Astrocyte (in vitro differentiated cells and primary cell): Measurements from ENCODE around the gene NELFB. TPM values are rescaled to one million over a fixed set of nuclear protein-coding genes. Genes with fewer than 3 reads are reported as not detected.

ENCODE experiments used
- DNase-seq: peaks from one replicate; pipeline ENCODE4 v3.0.0-alpha.2; 2010; ENCODE audit warnings: low read depth
- FAIRE-seq: peaks from 2 replicates; lab custom pipeline; 2011; peaks lifted over from hg19 to GRCh38; lab: Jason Lieb, UNC
- H2AFZ ChIP-seq: 2 replicates; pipeline ENCODE4 v1.6.0; 2012; ENCODE audit warnings: low read depth, low read length, inconsistent platforms
- H3K27ac ChIP-seq: 2 replicates; pipeline ENCODE4 v1.5.1; 2011; ENCODE audit warnings: low read depth, low read length, inconsistent platforms
- H3K27me3 ChIP-seq: 2 replicates; pipeline ENCODE4 v1.6.0; 2011; ENCODE audit warnings: low read length, inconsistent platforms; ENCODE audit not compliant: insufficient read depth
- H3K36me3 ChIP-seq: 2 replicates; pipeline ENCODE4 v1.5.1; 2011; ENCODE audit warnings: low read length, inconsistent platforms; ENCODE audit not compliant: insufficient read depth
- H3K4me1 ChIP-seq: 2 replicates; pipeline ENCODE4 v1.5.1; 2011; ENCODE audit warnings: low read length, inconsistent platforms; ENCODE audit not compliant: insufficient read depth
- H3K4me2 ChIP-seq: 2 replicates; pipeline ENCODE4 v1.6.0; 2012; ENCODE audit warnings: low read length, inconsistent platforms
- H3K4me3 ChIP-seq: 2 replicates; pipeline ENCODE4 v1.5.1; 2011; ENCODE audit warnings: low read depth, mild to moderate bottlenecking, low read length, inconsistent platforms; ENCODE audit not compliant: insufficient read depth
- H3K79me2 ChIP-seq: 2 replicates; pipeline ENCODE4 v1.6.0; 2012; ENCODE audit warnings: mild to moderate bottlenecking, low read length, inconsistent platforms; ENCODE audit not compliant: insufficient read depth
- H3K9ac ChIP-seq: 2 replicates; pipeline ENCODE4 v1.6.0; 2012; ENCODE audit warnings: mild to moderate bottlenecking, low read length, inconsistent platforms
- H3K9me3 ChIP-seq: 2 replicates; pipeline ENCODE4 v1.5.1; 2012; ENCODE audit warnings: low read depth, mild to moderate bottlenecking, low read length, inconsistent platforms; ENCODE audit not compliant: insufficient read depth
- H4K20me1 ChIP-seq: 2 replicates; pipeline ENCODE4 v1.6.0; 2012; ENCODE audit warnings: low read length, inconsistent platforms; ENCODE audit not compliant: insufficient read depth
- H3K27ac Mint-ChIP-seq: one replicate; pipeline ENCODE4 v1.8.0; 2021; ENCODE audit warnings: mild to moderate bottlenecking, mixed read lengths; ENCODE audit not compliant: unreplicated experiment
- H3K27me3 Mint-ChIP-seq: one replicate; pipeline ENCODE4 v1.8.0; 2021; ENCODE audit warnings: low read depth, mixed read lengths; ENCODE audit not compliant: unreplicated experiment
- H3K36me3 Mint-ChIP-seq: one replicate; pipeline ENCODE4 v1.8.0; 2021; ENCODE audit warnings: low read depth, mixed read lengths; ENCODE audit not compliant: unreplicated experiment
- H3K4me1 Mint-ChIP-seq: one replicate; pipeline ENCODE4 v1.8.0; 2021; ENCODE audit warnings: low read depth, mixed read lengths; ENCODE audit not compliant: unreplicated experiment
- H3K4me3 Mint-ChIP-seq: one replicate; pipeline ENCODE4 v1.8.0; 2021; ENCODE audit warnings: mild to moderate bottlenecking, moderate library complexity, mixed read lengths; ENCODE audit not compliant: unreplicated experiment
- H3K9me3 Mint-ChIP-seq: one replicate; pipeline ENCODE4 v1.8.0; 2021; ENCODE audit warnings: mild to moderate bottlenecking, mixed read lengths; ENCODE audit not compliant: unreplicated experiment
- EZH2 ChIP-seq: IDR thresholded peaks from 2 replicates; pipeline ENCODE4 v1.6.1; 2012; ENCODE audit warnings: mild to moderate bottlenecking, low read length, inconsistent platforms; ENCODE audit not compliant: insufficient read depth
- total RNA-seq: library from RNA; stranded (reverse); gene quantifications from 2 replicates; pipeline ENCODE4 v1.2.1, GENCODE V29; 2021
- TF ChIP-seq, protein P1 (sequence below): IDR thresholded peaks from 2 replicates; pipeline ENCODE4 v1.5.1; 2011; ENCODE audit warnings: low read depth, mild to moderate bottlenecking, inconsistent platforms, low read length, moderate library complexity; ENCODE audit not compliant: insufficient read depth

Gene NELFB
- total RNA-seq, 1 donor from 2014 or later = 48.9 TPM

DNA sequence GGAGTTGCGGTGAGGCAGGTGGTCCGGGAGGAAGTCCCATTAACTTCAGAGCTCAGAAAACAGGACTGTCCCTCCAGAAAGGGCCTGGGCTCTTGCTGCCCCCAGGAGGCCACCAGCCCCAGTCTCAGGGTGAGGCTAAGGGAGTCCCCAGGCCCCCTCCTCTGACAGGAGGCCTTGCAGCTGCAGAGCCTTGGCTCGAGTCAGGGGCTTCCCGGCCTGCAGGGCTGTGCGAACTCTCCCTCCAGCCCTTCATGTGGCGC is 7.3 kb upstream of the NELFB start:
- no peak overlapping the region for H3K27ac Mint-ChIP-seq
- Histone ChIP-seq H3K9ac (no peak overlapping the region), H3K4me1 (peaks cover 9% of the 10 kb centered on the region), H3K36me3 (peaks cover 3% of the 10 kb centered on the region), H3K79me2 (peaks cover 18% of the 10 kb centered on the region), H3K9me3 (no peaks in the 10 kb centered on the region), H4K20me1 (peaks cover 24% of the 10 kb centered on the region), H3K4me2 (no peak overlapping the region), H2AFZ (no peak overlapping the region), H3K4me3 (no peak overlapping the region), H3K27ac (no peak overlapping the region), H3K27me3 (no peaks in the 10 kb centered on the region)
- DNase-seq (no peak), FAIRE-seq (no peak)
- no peaks in the 10 kb centered on the region for H3K9me3 Mint-ChIP-seq
- H3K36me3 Mint-ChIP-seq = no peaks in the 10 kb centered on the region
- peaks cover 4% of the 10 kb centered on the region for H3K27me3 Mint-ChIP-seq
- H3K4me3 Mint-ChIP-seq = no peak overlapping the region
- TF ChIP-seq EZH2 = no peak
- TF ChIP-seq, protein P1, sequence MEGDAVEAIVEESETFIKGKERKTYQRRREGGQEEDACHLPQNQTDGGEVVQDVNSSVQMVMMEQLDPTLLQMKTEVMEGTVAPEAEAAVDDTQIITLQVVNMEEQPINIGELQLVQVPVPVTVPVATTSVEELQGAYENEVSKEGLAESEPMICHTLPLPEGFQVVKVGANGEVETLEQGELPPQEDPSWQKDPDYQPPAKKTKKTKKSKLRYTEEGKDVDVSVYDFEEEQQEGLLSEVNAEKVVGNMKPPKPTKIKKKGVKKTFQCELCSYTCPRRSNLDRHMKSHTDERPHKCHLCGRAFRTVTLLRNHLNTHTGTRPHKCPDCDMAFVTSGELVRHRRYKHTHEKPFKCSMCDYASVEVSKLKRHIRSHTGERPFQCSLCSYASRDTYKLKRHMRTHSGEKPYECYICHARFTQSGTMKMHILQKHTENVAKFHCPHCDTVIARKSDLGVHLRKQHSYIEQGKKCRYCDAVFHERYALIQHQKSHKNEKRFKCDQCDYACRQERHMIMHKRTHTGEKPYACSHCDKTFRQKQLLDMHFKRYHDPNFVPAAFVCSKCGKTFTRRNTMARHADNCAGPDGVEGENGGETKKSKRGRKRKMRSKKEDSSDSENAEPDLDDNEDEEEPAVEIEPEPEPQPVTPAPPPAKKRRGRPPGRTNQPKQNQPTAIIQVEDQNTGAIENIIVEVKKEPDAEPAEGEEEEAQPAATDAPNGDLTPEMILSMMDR = no peak
- peaks cover 12% of the 10 kb centered on the region for H3K4me1 Mint-ChIP-seq

DNA sequence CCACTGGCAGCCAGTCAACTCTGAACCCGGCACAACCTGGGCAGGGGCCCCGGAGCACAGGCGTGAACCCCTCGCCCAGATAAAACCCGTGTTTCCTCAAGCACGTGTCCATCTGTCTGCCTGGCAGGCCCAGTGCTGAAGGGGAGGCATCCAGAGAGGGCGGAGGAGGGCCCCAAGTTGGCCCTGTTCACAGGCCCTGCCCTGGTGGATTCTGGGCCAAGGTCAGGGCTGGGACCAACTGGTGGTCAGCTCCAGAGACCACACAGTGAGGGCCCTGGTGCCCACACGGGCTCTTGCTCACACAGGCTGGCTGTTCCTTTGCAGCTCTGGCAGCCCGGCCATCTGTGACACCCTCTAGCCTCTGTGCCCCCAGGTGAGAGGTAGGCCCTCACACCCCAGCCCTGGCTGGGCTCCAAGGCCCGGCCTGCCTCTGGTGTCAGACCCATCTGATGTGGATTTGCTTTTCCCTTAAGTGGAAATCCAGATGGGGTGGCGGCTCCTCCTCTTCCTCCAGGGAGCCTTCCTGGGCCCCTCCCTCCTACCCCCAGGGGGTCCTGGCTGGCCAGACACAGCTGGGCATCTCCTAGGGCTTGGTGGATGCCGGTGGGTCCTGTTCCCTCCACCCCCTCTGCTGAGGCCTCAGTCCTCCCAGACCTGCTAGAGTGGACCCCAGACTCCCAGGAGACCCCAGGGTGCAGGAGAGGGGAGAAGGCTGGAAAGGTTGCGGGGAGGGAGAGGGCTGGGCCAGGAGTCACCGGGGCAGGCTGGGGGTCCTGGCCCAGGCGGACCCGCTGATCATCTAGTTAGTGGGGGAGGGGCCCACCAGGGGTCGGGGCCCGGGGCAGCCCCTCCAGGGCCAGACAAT is 4.6 kb upstream of the NELFB start:
- Histone ChIP-seq H3K27me3 (no peaks in the 10 kb centered on the region), H3K4me3 (no peak overlapping the region), H4K20me1 (peaks cover 2% of the 10 kb centered on the region), H3K9me3 (no peaks in the 10 kb centered on the region), H3K4me1 (peaks cover 10% of the 10 kb centered on the region), H2AFZ (no peak overlapping the region), H3K4me2 (no peak overlapping the region), H3K79me2 (peaks cover 9% of the 10 kb centered on the region), H3K27ac (no peak overlapping the region), H3K9ac (no peak overlapping the region), H3K36me3 (no peaks in the 10 kb centered on the region)
- no peak for DNase-seq
- Mint-ChIP-seq H3K9me3 (no peaks in the 10 kb centered on the region), H3K27ac (no peak overlapping the region), H3K36me3 (no peaks in the 10 kb centered on the region), H3K4me3 (no peak overlapping the region), H3K27me3 (peaks cover 6% of the 10 kb centered on the region), H3K4me1 (peaks cover 2% of the 10 kb centered on the region)
- no peak for FAIRE-seq
- TF ChIP-seq EZH2 = no peak
- TF ChIP-seq, protein P1 = no peak

DNA sequence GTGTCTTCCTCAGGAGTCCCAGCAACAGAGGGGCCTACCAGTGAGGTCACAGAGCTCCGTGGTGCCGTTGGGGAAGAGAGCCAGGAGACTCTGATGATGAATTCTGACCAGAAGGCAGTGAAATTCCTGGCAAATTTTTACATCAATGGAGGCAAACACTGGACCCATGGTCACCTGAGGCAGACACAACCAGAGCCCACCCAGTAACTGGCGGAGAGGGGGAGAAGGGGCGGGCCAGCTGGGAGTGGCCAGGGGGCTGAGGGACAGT is 4.0 kb upstream of the NELFB start, which contains the start of gene STPG3:
Gene STPG3, plus strand, starts transcription at position 93 of the 268 bp plus-strand sequence. Its CDS starts 1 bp downstream, at position 94.
- Mint-ChIP-seq H3K27ac (no peak within 1 kb of the TSS), H3K27me3 (peaks cover 6% of the 10 kb centered on the region), H3K9me3 (no peaks in the 10 kb centered on the region), H3K4me1 (peaks cover 2% of the 10 kb centered on the region), H3K36me3 (no peaks in the 10 kb centered on the region), H3K4me3 (no peak within 1 kb of the TSS)
- TF ChIP-seq EZH2 = no peak
- TF ChIP-seq, protein P1 = no peak
- H3K4me1 ChIP-seq = peaks cover 14% of the 10 kb centered on the region
- H3K79me2 ChIP-seq = peaks cover 14% of the 10 kb centered on the region
- FAIRE-seq (no peak), DNase-seq (no peak)
- H3K9me3 ChIP-seq = no peaks in the 10 kb centered on the region
- H3K27ac ChIP-seq = no peak within 1 kb of the TSS
- H3K4me2 ChIP-seq = no peak within 1 kb of the TSS
- no peaks in the 10 kb centered on the region for H3K27me3 ChIP-seq
- H3K9ac ChIP-seq = no peak within 1 kb of the TSS
- H3K36me3 ChIP-seq = no peaks in the 10 kb centered on the region
- no peak within 1 kb of the TSS for H3K4me3 ChIP-seq
- peaks cover 7% of the 10 kb centered on the region for H4K20me1 ChIP-seq
- H2AFZ ChIP-seq = no peak within 1 kb of the TSS
